ENCODE results near the gene FYCO1. TPM values are rescaled to one million over a fixed set of nuclear protein-coding genes. Genes with fewer than 3 reads are reported as not detected.

The FYCO1 gene
- total and polyA plus RNA-seq, 12 donors: 8.8 to 216 (median 143) TPM

GRCh38 chr3:45965653-45966052, 30.0 kb downstream of the FYCO1 start:
- DNase-seq (no peak), ATAC-seq (no peak)
- H3K4me1 ChIP-seq: peaks cover 15 to 58% (median 37%) of the 10 kb centered on the region in 9 donors
- no peaks in the 10 kb centered on the region for H3K9me3 ChIP-seq
- WGBS, 2 donors: 70 to 76% methylated on average over 4 of the region's 4 CpGs
- no peaks in the 10 kb centered on the region for H3K27me3 ChIP-seq
- peak overlapping the region in 2 of 10 donors; percentile 41 to 68 for H3K27ac ChIP-seq
- no peak for TF ChIP-seq CTCF (IDR thresholded peaks at IDR 0.05)
- peaks cover 0 to 100% (median 90%) of the 10 kb centered on the region in 9 donors for H3K36me3 ChIP-seq
- no peak overlapping the region for H3K4me3 ChIP-seq
- intact Hi-C loops (cut with DNase I): no loop called here

GRCh38 chr3:45965253-45965652, 30.4 kb downstream of the FYCO1 start:
- no peak for TF ChIP-seq CTCF (IDR thresholded peaks at IDR 0.05)
- no peak for DNase-seq
- H3K27me3 ChIP-seq: no peaks in the 10 kb centered on the region
- 76 to 82% methylated on average over 4 of the region's 4 CpGs for WGBS, 2 donors
- peak overlapping the region in 2 of 10 donors; percentile 41 to 68 for H3K27ac ChIP-seq
- H3K36me3 ChIP-seq: peaks cover 0 to 100% (median 91%) of the 10 kb centered on the region in 9 donors
- no peak overlapping the region for H3K4me3 ChIP-seq
- intact Hi-C loops (cut with DNase I): no loop called here
- no peak for ATAC-seq
- H3K4me1 ChIP-seq: peaks cover 15 to 58% (median 37%) of the 10 kb centered on the region in 9 donors
- H3K9me3 ChIP-seq: no peaks in the 10 kb centered on the region

- DNase-seq (no peak), ATAC-seq (no peak)
- Histone ChIP-seq H3K9me3 (no peaks in the 10 kb centered on the region), H3K4me1 (peaks cover 15 to 56% (median 38%) of the 10 kb centered on the region in 9 donors), H3K4me3 (no peak overlapping the region), H3K27me3 (no peaks in the 10 kb centered on the region), H3K27ac (peak overlapping the region in 1 of 10 donors; percentile 68), H3K36me3 (peaks cover 0 to 100% (median 91%) of the 10 kb centered on the region in 9 donors)
- 87 to 93% methylated on average over 8 of the region's 8 CpGs for WGBS, 2 donors
- no peak for TF ChIP-seq CTCF (IDR thresholded peaks at IDR 0.05)
- intact Hi-C loops (cut with DNase I): no loop called here
Observed at GRCh38 chr3:45964139-45964538, 31.5 kb downstream of the FYCO1 start.

GRCh38 chr3:45962033-45962432, 33.6 kb downstream of the FYCO1 start:
- peaks cover 0 to 100% (median 91%) of the 10 kb centered on the region in 9 donors for H3K36me3 ChIP-seq

More at GRCh38 chr3:45962033-45962432, 33.6 kb downstream of the FYCO1 start:
- H3K4me3 ChIP-seq: no peak overlapping the region
- peaks cover 6 to 55% (median 34%) of the 10 kb centered on the region in 9 donors for H3K4me1 ChIP-seq
- no peak overlapping the region for H3K27ac ChIP-seq
- WGBS, 2 donors: 80 to 92% methylated on average over 5 of the region's 5 CpGs
- ATAC-seq: no peak
- TF ChIP-seq CTCF (IDR thresholded peaks at IDR 0.05): no peak
- no peaks in the 10 kb centered on the region for H3K9me3 ChIP-seq
- no peak for DNase-seq
- intact Hi-C loops (cut with DNase I): no loop called here
- H3K27me3 ChIP-seq: no peaks in the 10 kb centered on the region
